Right ventricle myocardium superior (tissue), 1 donor: ENCODE results near the gene DYRK1B. TPM values are rescaled to one million over a fixed set of nuclear protein-coding genes. Genes with fewer than 3 reads are reported as not detected.
A peak's percentile ranks its signal among the peaks of the same experiment; 100 is the strongest.

ENCODE experiments used
- ATAC-seq: fragments of 200-7000 bp; cut with Tn5 transposase; one replicate; pipeline ENCODE4 v1.9.1; 2020; ENCODE audit warnings: mild to moderate bottlenecking; ENCODE audit not compliant: poor library complexity
- DNase-seq: peaks from one replicate; pipeline ENCODE4 v3.0.0-alpha.2; 2020
- intact Hi-C: fragments of 100-400 bp; cut with DNase I; formaldehyde crosslinking; loops from one replicate; pipeline ENCODE4 v1.11.2; 2022
- total RNA-seq: library from RNA; stranded (reverse); fragmentation: NEBNext Ultra II Directional; extraction: Animal tissue kit (Norgen Biotek cat#: 25700); gene quantifications from one replicate; pipeline ENCODE4 v1.2.1, GENCODE V29; 2021
- donor health status: DM: no; HTN: yes; CAD: no; lungs with severe emphysema.

DYRK1B gene
- total RNA-seq, 1 donor from 2014 or later = 16.8 TPM

GRCh38 chr19:39865953-39866352 is 32.0 kb upstream of the DYRK1B start:
- intact Hi-C loops = no loop called here
- ATAC-seq (no peak), DNase-seq (no peak)

- no peak for ATAC-seq
- intact Hi-C loops = no loop called here
- no peak for DNase-seq
Measured at GRCh38 chr19:39865186-39865585, 31.2 kb upstream of the DYRK1B start.

- DNase-seq (no peak), ATAC-seq (no peak)
- intact Hi-C loops = no loop called here
Measured at GRCh38 chr19:39864118-39864517, 30.2 kb upstream of the DYRK1B start.

GRCh38 chr19:39858541-39858940 is 24.6 kb upstream of the DYRK1B start:
- peak; percentile 72 for DNase-seq
- peak; percentile 94 for ATAC-seq
- intact Hi-C loops = no loop called here

GRCh38 chr19:39852882-39853281 is 18.9 kb upstream of the DYRK1B start:
- DNase-seq (no peak), ATAC-seq (no peak)
- intact Hi-C loops = no loop called here

GRCh38 chr19:39850892-39851291 is 16.9 kb upstream of the DYRK1B start:
- intact Hi-C loops = no loop called here
- DNase-seq (no peak), ATAC-seq (no peak)

GRCh38 chr19:39848392-39848791 is 14.4 kb upstream of the DYRK1B start:
- no peak for ATAC-seq
- intact Hi-C loops = no loop called here
- no peak for DNase-seq

- no peak for ATAC-seq
- no peak for DNase-seq
- intact Hi-C loops = no loop called here
Measured at GRCh38 chr19:39847525-39847924, 13.6 kb upstream of the DYRK1B start.

GRCh38 chr19:39846678-39847486 is 12.9 kb upstream of the DYRK1B start:
- DNase-seq = no peak
- peak; percentile 23 for ATAC-seq
- intact Hi-C loops = no loop called here

GRCh38 chr19:39845933-39846677 is 12.1 kb upstream of the DYRK1B start, which contains the start of gene FBL:
Gene FBL (minus strand): TSS chr19:39846379. CDS start chr19:39846300, 79 bp downstream.
- peak; percentile 99 for ATAC-seq
- DNase-seq = peak; percentile 98
- intact Hi-C loops = no loop called here

- ATAC-seq (no peak), DNase-seq (no peak)
- intact Hi-C loops = no loop called here
Measured at GRCh38 chr19:39845584-39845932, 11.6 kb upstream of the DYRK1B start.

- DNase-seq (no peak), ATAC-seq (no peak)
- intact Hi-C loops = no loop called here
Measured at GRCh38 chr19:39845172-39845571, 11.2 kb upstream of the DYRK1B start.

- DNase-seq = no peak
- no peak for ATAC-seq
- intact Hi-C loops = loop anchor here (5.0 kb wide), 1 partner anchor 52 kb away; no protein-coding TSS in a partner anchor
Measured at GRCh38 chr19:39843919-39844793, 10.2 kb upstream of the DYRK1B start.

GRCh38 chr19:39842693-39843435 is 8.9 kb upstream of the DYRK1B start:
- intact Hi-C loops = loop anchor here (5.0 kb wide), 1 partner anchor 51 kb away; no protein-coding TSS in a partner anchor
- ATAC-seq (no peak), DNase-seq (no peak)

- DNase-seq (no peak), ATAC-seq (no peak)
- intact Hi-C loops = loop anchor here (5.0 kb wide), 1 partner anchor 49 kb away; no protein-coding TSS in a partner anchor
Measured at GRCh38 chr19:39841041-39841440, 7.1 kb upstream of the DYRK1B start.

- no peak for ATAC-seq
- intact Hi-C loops = loop anchor here (5.0 kb wide), 1 partner anchor 48 kb away; no protein-coding TSS in a partner anchor
- DNase-seq = no peak
Measured at GRCh38 chr19:39840492-39840891, 6.5 kb upstream of the DYRK1B start.

- intact Hi-C loops = loop anchor here (5.0 kb wide), 1 partner anchor 48 kb away; no protein-coding TSS in a partner anchor
- DNase-seq (no peak), ATAC-seq (no peak)
Measured at GRCh38 chr19:39839678-39840327, 5.8 kb upstream of the DYRK1B start.

- ATAC-seq (no peak), DNase-seq (no peak)
- intact Hi-C loops = no loop called here
Measured at GRCh38 chr19:39838569-39838968, 4.6 kb upstream of the DYRK1B start.
